GM19463 (cell line): ENCODE data around the gene OTOG.

ENCODE experiments used
- ATAC-seq: cut with Tn5 transposase; IDR thresholded peaks from one replicate; pipeline ENCODE4 v1.9.1; 2021; ENCODE audit warnings: mild to moderate bottlenecking, moderate library complexity; ENCODE audit not compliant: unreplicated experiment

The OTOG gene

DNA sequence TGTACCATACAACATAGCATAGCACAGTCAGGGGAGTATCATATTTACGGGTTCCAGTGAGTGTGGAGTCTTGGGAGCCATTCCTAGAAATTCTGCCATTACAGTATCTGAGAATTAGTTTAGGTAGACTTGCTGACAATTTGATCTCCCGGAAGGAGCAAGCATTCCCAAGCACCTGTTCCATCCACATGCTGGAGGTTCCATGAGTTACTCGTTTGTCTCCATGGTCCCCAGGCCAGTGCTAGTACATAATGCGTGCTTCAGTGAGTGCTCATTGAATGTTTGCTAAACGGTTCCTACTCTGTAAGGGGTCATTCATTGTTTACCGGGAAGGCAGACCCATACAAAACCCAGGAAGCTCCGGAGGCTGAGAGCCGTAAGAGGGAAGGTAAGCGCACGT, 144.9 kb downstream of the OTOG start:
- ATAC-seq = no peak

DNA sequence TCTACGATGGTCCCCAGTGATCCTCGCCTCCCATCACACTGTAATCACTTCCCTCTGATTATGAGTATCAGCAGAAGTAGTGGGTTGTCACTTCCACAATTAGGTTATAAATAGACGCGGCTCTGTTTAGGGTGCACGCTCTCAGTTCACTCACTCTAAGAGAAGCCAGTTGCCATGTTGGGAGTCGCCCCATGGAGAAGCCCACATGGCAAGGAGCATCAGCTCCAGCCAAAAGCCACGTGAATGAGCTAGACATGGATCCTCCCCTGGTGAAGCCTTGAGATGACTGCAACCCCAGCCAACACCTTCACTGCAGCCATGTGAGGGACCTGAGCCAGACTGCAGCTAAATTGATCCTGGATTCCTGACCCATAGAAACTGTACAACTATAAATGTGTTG, 145.9 kb downstream of the OTOG start:
- no peak for ATAC-seq

DNA sequence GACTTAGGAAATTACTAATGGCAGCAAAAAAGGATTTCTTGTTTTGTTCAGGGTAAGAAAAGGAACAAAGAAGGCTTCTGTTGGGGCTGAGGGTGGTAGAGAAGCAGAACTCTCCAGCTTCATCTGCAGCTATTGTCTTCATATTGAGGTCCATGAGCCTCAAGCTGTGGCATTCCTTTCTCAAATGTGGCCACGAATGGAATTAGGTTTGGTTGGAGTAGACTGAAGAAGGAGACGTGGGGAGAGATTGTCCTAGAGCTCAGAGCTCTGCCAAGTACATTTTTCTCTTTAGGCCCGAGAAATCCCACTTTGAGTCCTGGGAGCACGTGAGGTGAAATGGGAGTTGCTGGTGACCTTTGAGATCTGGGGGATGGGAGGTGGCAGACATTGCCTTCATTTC, 146.5 kb downstream of the OTOG start:
- no peak for ATAC-seq

DNA sequence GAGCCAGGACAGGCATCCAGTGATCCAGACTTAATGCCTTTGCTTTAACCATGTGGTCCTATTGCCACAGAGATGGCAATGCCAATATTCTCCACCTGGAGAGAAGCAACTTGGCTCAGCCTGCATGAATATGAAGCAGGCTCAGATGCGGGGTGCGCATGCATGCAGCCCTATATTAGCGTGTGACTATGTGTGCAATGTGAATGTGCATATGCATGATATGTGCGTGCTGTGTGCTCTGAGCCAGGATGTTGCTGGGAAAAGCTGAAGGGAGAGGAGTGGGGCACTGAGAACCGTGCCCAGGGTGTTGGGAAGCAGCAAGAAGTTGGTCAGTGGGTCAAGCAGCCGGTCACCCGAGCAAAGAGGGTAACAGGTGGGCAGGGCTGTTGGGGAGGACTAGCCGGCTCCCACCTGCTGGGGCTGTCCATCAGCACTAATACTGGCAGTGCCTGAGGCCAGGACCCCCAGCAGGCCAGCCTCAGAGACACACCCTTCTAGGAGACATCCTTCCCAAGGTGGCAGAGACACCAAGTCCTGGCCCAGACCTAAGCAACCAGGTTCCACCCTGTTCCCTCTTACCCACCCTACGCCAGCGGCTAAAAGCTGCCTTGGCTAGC, 147.5 kb downstream of the OTOG start:
- no peak for ATAC-seq

- no peak for ATAC-seq
Measured at GRCh38 chr11:17695454-17696441, 148.7 kb downstream of the OTOG start.

- ATAC-seq = no peak
Measured at GRCh38 chr11:17696741-17697140, 149.7 kb downstream of the OTOG start.
